GM12892 (cell line): ENCODE measurements around the gene DNAJB11.

Source experiments
- POLR2A ChIP-seq: IDR thresholded peaks from 2 replicates; pipeline ENCODE4 v1.6.1; 2011; ENCODE audit warnings: low read depth, low read length, control low read depth
- POLR2AphosphoS5 ChIP-seq: IDR thresholded peaks from 2 replicates; pipeline ENCODE4 v1.6.1; 2011; ENCODE audit warnings: low read depth, low read length, control low read depth

GRCh38 chr3:186622651-186623310, 52.3 kb downstream of the DNAJB11 start:
- TF ChIP-seq POLR2A (no peak), POLR2AphosphoS5 (no peak)
